HTR-8/SVneo (cell line): Measurements from ENCODE around the gene ABO.
"Not testable (repeated sequence)": the region's sequence is repeated elsewhere in the genome, so short reads cannot be mapped to it uniquely, and the experiment has no call there.

ENCODE experiments used
- DNase-seq: peaks from one replicate; pipeline ENCODE4 v3.0.0; 2011; ENCODE audit warnings: low spot score, mixed read lengths; ENCODE audit not compliant: insufficient read length
- FAIRE-seq: peaks from 2 replicates; lab custom pipeline; 2011; peaks lifted over from hg19 to GRCh38; lab: Jason Lieb, UNC

The ABO gene

GRCh38 chr9:133228474-133229193, 46.4 kb downstream of the ABO start:
- DNase-seq, FAIRE-seq: not testable (repeated sequence)

GRCh38 chr9:133227996-133228395, 47.0 kb downstream of the ABO start:
- not testable (repeated sequence) for DNase-seq, FAIRE-seq

GRCh38 chr9:133227242-133227860, 47.6 kb downstream of the ABO start:
- FAIRE-seq (no peak), DNase-seq (no peak)

- no peak for FAIRE-seq
These were observed 48.5 kb downstream of the ABO start for GRCh38 chr9:133226219-133227171.

GRCh38 chr9:133225171-133226011, 49.6 kb downstream of the ABO start:
- DNase-seq (no peak), FAIRE-seq (no peak)

More at GRCh38 chr9:133226219-133227171, 48.5 kb downstream of the ABO start:
- no peak for DNase-seq

- no peak for FAIRE-seq
- no peak for DNase-seq
These were observed 50.2 kb downstream of the ABO start for GRCh38 chr9:133224762-133225161.

GRCh38 chr9:133223159-133223756, 51.7 kb downstream of the ABO start:
- DNase-seq, FAIRE-seq: not testable (repeated sequence)

- not testable (repeated sequence) for DNase-seq, FAIRE-seq
These were observed 53.0 kb downstream of the ABO start for GRCh38 chr9:133221994-133222393.

GRCh38 chr9:133221177-133221809, 53.7 kb downstream of the ABO start:
- FAIRE-seq (no peak), DNase-seq (no peak)

- not testable (repeated sequence) for FAIRE-seq, DNase-seq
These were observed 56.7 kb downstream of the ABO start for GRCh38 chr9:133218049-133218975.

GRCh38 chr9:133217333-133217988, 57.5 kb downstream of the ABO start:
- FAIRE-seq, DNase-seq: not testable (repeated sequence)

GRCh38 chr9:133214276-133214675, 60.7 kb downstream of the ABO start:
- DNase-seq, FAIRE-seq: not testable (repeated sequence)

- no peak for FAIRE-seq
- DNase-seq: no peak
These were observed 64.4 kb downstream of the ABO start for GRCh38 chr9:133210609-133211008.

- DNase-seq: no peak
- FAIRE-seq: no peak
These were observed 64.8 kb downstream of the ABO start for GRCh38 chr9:133210202-133210532.

GRCh38 chr9:133209327-133210201, 65.4 kb downstream of the ABO start:
- DNase-seq, FAIRE-seq: not testable (repeated sequence)

GRCh38 chr9:133208880-133209300, 66.1 kb downstream of the ABO start, which contains the start of gene OBP2B:
OBP2B (minus strand) TSS chr9:133209250; CDS start chr9:133209199, 51 bp downstream.
- DNase-seq, FAIRE-seq: not testable (repeated sequence)
